Keratinocyte (primary cell): ENCODE measurements around the gene LPIN1.

Experiments used
- EZH2 ChIP-seq: IDR thresholded peaks from one replicate; pipeline ENCODE4 v1.6.1; 2012; ENCODE audit warnings: inconsistent platforms, mild to moderate bottlenecking, low read length, moderate library complexity
- TF ChIP-seq, protein P1 (sequence below), 3 experiments: IDR thresholded peaks in 1 of 3; conservative IDR thresholded peaks in 1 of 3; optimal IDR thresholded peaks in 1 of 3; 2 replicates in 2 of 3; 3 replicates in 1 of 3; pipeline versions ENCODE3 to v1.5.1; 2011; ENCODE audit warnings: low read length in 3 of 3, mild to moderate bottlenecking in 3 of 3, moderate library complexity in 2 of 3, control low read depth in 1 of 3, inconsistent platforms in 1 of 3; ENCODE audit not compliant: insufficient read depth in 2 of 3; ENCODE audit errors: extremely low read depth in 1 of 3

DNA sequence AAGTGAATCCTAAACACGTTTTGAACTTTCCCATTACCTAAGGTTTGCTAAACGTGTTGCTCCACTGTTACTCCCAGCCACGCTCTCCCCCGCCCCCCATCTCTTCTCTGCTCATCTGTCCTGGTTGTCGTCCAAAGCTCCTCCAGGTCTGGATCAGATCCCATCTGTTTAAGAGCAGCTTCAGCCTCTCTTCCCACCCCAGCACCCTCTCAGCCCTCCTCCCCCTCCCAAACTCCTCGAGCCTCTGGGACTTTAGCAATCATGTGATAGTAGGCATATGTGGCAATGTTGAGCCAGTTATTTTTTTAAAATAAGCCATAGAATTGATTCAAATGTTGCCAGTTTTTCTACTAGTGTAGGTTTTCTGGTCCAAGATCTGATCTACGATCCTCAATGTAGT lies 20.0 kb upstream of the LPIN1 start:
- TF ChIP-seq, protein P1, sequence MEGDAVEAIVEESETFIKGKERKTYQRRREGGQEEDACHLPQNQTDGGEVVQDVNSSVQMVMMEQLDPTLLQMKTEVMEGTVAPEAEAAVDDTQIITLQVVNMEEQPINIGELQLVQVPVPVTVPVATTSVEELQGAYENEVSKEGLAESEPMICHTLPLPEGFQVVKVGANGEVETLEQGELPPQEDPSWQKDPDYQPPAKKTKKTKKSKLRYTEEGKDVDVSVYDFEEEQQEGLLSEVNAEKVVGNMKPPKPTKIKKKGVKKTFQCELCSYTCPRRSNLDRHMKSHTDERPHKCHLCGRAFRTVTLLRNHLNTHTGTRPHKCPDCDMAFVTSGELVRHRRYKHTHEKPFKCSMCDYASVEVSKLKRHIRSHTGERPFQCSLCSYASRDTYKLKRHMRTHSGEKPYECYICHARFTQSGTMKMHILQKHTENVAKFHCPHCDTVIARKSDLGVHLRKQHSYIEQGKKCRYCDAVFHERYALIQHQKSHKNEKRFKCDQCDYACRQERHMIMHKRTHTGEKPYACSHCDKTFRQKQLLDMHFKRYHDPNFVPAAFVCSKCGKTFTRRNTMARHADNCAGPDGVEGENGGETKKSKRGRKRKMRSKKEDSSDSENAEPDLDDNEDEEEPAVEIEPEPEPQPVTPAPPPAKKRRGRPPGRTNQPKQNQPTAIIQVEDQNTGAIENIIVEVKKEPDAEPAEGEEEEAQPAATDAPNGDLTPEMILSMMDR (optimal IDR thresholded peaks at IDR 0.05 in 1 of 3, IDR thresholded peaks at IDR 0.05 in 1 of 3, conservative IDR thresholded peaks at IDR 0.05 in 1 of 3; ENCODE audit: extremely low read depth in 1 of 3, insufficient read depth in 2 of 3, low read length in 3 of 3): no peak
- no peak for TF ChIP-seq EZH2
